SU-DHL-6 (cell line): ENCODE results near the gene TRIP4.
"Not testable (repeated sequence)": the region's sequence is repeated elsewhere in the genome, so short reads cannot be mapped to it uniquely, and the experiment has no call there.

Experiments used
- H2AFZ ChIP-seq: fragments of 200-600 bp; sonication (generic); 2 replicates; pipeline ENCODE4 v1.6.1; 2014; ENCODE audit warnings: low read depth, mild to moderate bottlenecking, moderate library complexity, mixed read lengths, antibody characterized with exemption, low read length; ENCODE audit not compliant: severe bottlenecking
- H3F3A ChIP-seq: fragments of 200-600 bp; shearing (Covaris generic); 2 replicates; pipeline ENCODE4 v1.6.0; 2016; ENCODE audit warnings: antibody characterized with exemption, mild to moderate bottlenecking; ENCODE audit not compliant: insufficient read depth
- H3K27ac ChIP-seq: fragments of 200-600 bp; sonication (generic); 2 replicates; pipeline ENCODE4 v1.5.1; 2016; ENCODE audit warnings: low read depth, mild to moderate bottlenecking, low read length, moderate library complexity, mixed read lengths
- H3K27me3 ChIP-seq: fragments of 200-600 bp; sonication (generic), shearing (Covaris generic); 2 replicates; pipeline ENCODE4 v1.6.0; 2014; ENCODE audit warnings: mild to moderate bottlenecking, low read length
- H3K36me3 ChIP-seq: fragments of 200-600 bp; sonication (generic); 2 replicates; pipeline ENCODE4 v1.6.1; 2014; ENCODE audit warnings: mild to moderate bottlenecking, low read length, mixed read lengths
- H3K4me2 ChIP-seq: fragments of 300-600, 200-600 bp; shearing (Covaris generic), sonication (generic); 2 replicates; pipeline ENCODE4 v1.6.0; 2014; ENCODE audit warnings: low read length, low read depth, mild to moderate bottlenecking; ENCODE audit not compliant: poor library complexity, severe bottlenecking
- H3K4me3 ChIP-seq: fragments of 200-600 bp; sonication (generic); 2 replicates; pipeline ENCODE4 v1.5.1; 2014; ENCODE audit warnings: antibody characterized with exemption, low read length, mild to moderate bottlenecking, mixed read lengths; ENCODE audit not compliant: insufficient read depth, poor library complexity, severe bottlenecking
- H3K79me2 ChIP-seq: fragments of 200-600 bp; sonication (generic); 2 replicates; pipeline ENCODE4 v1.6.1; 2014; ENCODE audit warnings: mild to moderate bottlenecking, low read length, moderate library complexity; ENCODE audit not compliant: insufficient read depth
- H3K9ac ChIP-seq: fragments of 200-600 bp; sonication (generic); 2 replicates; pipeline ENCODE4 v1.7.0; 2014; ENCODE audit warnings: mild to moderate bottlenecking, low read length
- H3K9me2 ChIP-seq: fragments of 200-600 bp; sonication (generic); replicated peaks from 2 replicates; pipeline ENCODE4 v1.6.1; 2014; ENCODE audit warnings: low read length; ENCODE audit not compliant: insufficient read depth
- H3K9me3 ChIP-seq: fragments of 200-600 bp; sonication (generic); 2 replicates; pipeline ENCODE4 v1.6.1; 2014; ENCODE audit warnings: low read length, mixed read lengths; ENCODE audit not compliant: insufficient read depth
- H4K20me1 ChIP-seq: fragments of 200-600 bp; sonication (generic); 2 replicates; pipeline ENCODE4 v1.6.1; 2014; ENCODE audit warnings: low read depth, mild to moderate bottlenecking, antibody characterized with exemption, low read length, moderate library complexity, mixed read lengths
- CTCF ChIP-seq: fragments of 200-600 bp; sonication (generic); IDR thresholded peaks from one replicate; pipeline ENCODE4 v1.5.1; 2017; ENCODE audit warnings: antibody characterized with exemption, mild to moderate bottlenecking, low read length, moderate library complexity; ENCODE audit not compliant: insufficient read depth, poor library complexity, severe bottlenecking
- EZH2phosphoT487 ChIP-seq: fragments of 200-600 bp; sonication (generic), shearing (Covaris generic); conservative IDR thresholded peaks from 2 replicates; pipeline ENCODE4 v1.6.1; 2018; ENCODE audit warnings: mild to moderate bottlenecking, antibody characterized with exemption, low read length, moderate library complexity, mixed read lengths

TRIP4 gene

GRCh38 chr15:64493641-64494040 is 106.0 kb downstream of the TRIP4 start:
- no peak overlapping the region for H3K9ac ChIP-seq
- H3K4me3 ChIP-seq, result no peak overlapping the region
- no peaks in the 10 kb centered on the region for H3K9me2 ChIP-seq
- peaks cover 17% of the 10 kb centered on the region; the same call in 1 of the 2 replicates for H3K79me2 ChIP-seq
- no peaks in the 10 kb centered on the region for H3F3A ChIP-seq
- H2AFZ ChIP-seq, result no peak overlapping the region
- H4K20me1 ChIP-seq, result no peaks in the 10 kb centered on the region; the same call in 1 of the 2 replicates
- H3K27ac ChIP-seq, result no peak overlapping the region
- H3K9me3 ChIP-seq, result no peaks in the 10 kb centered on the region
- H3K4me2 ChIP-seq, result no peak overlapping the region
- TF ChIP-seq CTCF (no peak), EZH2phosphoT487 (no peak)
- no peaks in the 10 kb centered on the region for H3K27me3 ChIP-seq
- H3K36me3 ChIP-seq, result no peaks in the 10 kb centered on the region

DNA sequence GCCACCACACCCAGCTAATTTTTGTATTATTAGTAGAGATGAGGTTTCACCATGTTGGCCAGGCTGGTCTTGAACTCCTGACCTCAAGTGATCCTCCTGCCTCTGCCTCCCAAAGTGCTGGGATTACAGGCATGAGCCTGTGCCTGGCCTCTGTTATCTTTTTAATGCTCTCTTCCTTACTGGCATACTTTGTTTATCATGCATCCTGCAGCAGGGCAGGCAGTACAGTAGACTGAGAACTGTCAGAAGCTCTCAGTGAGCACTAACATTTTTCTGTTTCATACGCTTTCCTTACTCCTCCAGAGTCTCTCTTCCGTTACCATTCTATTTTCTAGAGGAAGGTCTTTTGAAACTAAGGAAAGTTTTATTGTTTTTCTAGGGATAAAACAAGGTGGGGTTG is 108.3 kb downstream of the TRIP4 start:
- H3K9me3 ChIP-seq, H3K36me3 ChIP-seq, H2AFZ ChIP-seq, H3K4me3 ChIP-seq, H3K4me2 ChIP-seq, H3K9me2 ChIP-seq, H4K20me1 ChIP-seq, H3K9ac ChIP-seq, H3K27me3 ChIP-seq, H3F3A ChIP-seq, H3K27ac ChIP-seq: not testable (repeated sequence)
- peaks cover 17% of the 10 kb centered on the region; the same call in 1 of the 2 replicates for H3K79me2 ChIP-seq

DNA sequence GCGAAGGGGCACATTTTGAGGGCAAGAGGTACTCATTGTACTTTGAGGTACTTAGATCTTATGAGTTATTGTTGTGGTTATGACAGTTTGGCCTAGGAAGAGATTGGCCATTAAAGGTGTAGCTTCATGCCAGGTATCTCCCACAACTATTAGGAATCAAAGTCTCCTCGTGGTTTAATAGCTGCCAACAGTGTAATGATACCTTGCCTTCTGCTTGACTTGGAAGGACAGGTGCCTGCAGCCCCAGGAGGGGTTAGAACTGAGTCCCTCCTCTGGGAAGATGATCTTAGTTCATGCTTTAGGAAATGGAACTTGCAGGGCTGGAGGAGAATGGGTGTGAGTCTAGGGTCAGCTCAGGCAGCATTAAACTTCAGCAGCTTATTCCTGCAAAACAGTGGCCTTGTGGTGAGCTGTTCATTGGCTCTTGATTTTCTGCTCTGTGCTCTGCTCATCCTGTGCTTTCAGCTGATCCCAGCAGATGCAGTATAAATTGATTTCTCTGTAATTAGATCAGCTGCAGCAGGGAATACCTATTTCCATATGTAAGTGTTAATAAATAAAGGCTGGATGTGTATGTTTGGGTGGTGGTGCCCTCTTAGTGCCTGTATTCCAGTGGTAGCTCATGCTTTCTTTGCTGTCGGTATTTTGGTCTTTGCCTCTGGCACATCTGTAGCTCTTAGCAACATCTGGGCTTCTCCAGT is 113.2 kb downstream of the TRIP4 start:
- Histone ChIP-seq H3K36me3 (no peaks in the 10 kb centered on the region), H2AFZ (no peak overlapping the region), H4K20me1 (no peaks in the 10 kb centered on the region; the same call in 1 of the 2 replicates), H3K27ac (no peak overlapping the region), H3F3A (no peaks in the 10 kb centered on the region), H3K9ac (no peak overlapping the region), H3K79me2 (no peaks in the 10 kb centered on the region), H3K4me2 (no peak overlapping the region), H3K4me3 (no peak overlapping the region), H3K27me3 (no peaks in the 10 kb centered on the region), H3K9me2 (no peaks in the 10 kb centered on the region), H3K9me3 (no peaks in the 10 kb centered on the region)
- TF ChIP-seq CTCF (no peak), EZH2phosphoT487 (no peak)

DNA sequence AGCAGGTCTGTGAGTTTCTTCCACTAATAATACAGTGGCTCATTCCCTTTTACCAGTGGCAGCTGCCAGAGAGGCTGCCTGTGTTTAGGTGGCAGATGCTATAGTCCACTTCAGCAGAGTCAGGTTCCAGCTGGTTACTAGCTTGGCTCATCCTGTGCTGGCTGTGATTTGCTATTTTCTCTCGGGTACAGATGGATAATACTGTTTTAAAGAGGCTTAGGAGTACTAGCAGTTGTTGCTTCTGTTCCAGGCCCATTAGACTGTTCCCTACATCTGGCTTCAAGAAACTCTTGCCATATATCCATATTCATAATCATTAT is 113.7 kb downstream of the TRIP4 start:
- H3K9ac ChIP-seq, result no peak overlapping the region
- H3K79me2 ChIP-seq, result no peaks in the 10 kb centered on the region
- H3K27ac ChIP-seq, result no peak overlapping the region
- no peaks in the 10 kb centered on the region for H3K27me3 ChIP-seq
- no peaks in the 10 kb centered on the region for H3K9me3 ChIP-seq
- no peaks in the 10 kb centered on the region for H3F3A ChIP-seq
- no peaks in the 10 kb centered on the region for H3K9me2 ChIP-seq
- TF ChIP-seq CTCF, result no peak
- H3K36me3 ChIP-seq, result no peaks in the 10 kb centered on the region
- no peak overlapping the region for H2AFZ ChIP-seq
- H3K4me3 ChIP-seq, result no peak overlapping the region
- no peaks in the 10 kb centered on the region; the same call in 1 of the 2 replicates for H4K20me1 ChIP-seq
- no peak overlapping the region for H3K4me2 ChIP-seq
